Stimulated activated CD4-positive, alpha-beta T cell treated with anti-CD3 and anti-CD28 coated beads, TNF-alpha, amount 100 ng/mL, for 24 hours (primary cell): ENCODE results near the gene FOXO3B.
"Not testable (repeated sequence)": the region's sequence is repeated elsewhere in the genome, so short reads cannot be mapped to it uniquely, and the experiment has no call there.

Experiments used
- DNase-seq, 3 experiments: peaks; one replicate each; pipeline ENCODE4 v3.0.0-alpha.2; 2020; ENCODE audit warnings: low read depth in 3 of 3

The FOXO3B gene

DNA sequence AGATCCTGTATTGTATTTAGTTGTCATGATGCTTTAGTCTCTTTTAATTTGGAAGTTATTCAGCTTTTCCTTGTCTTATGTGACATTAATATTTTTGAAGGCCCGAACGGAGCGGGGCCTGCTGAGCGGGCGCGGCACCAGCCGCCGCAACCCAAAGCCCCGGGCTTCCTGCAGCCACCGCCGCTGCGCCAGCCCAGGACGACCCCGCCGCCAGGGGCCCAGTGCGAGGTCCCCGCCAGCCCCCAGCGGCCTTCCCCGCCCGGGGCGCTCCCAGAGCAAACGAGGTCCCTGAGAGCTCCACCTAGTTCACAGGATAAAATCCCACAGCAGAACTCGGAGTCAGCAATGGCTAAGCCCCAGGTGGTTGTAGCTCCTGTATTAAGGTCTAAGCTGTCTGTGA is 32.0 kb downstream of the FOXO3B start:
- DNase-seq: not testable (repeated sequence)

DNA sequence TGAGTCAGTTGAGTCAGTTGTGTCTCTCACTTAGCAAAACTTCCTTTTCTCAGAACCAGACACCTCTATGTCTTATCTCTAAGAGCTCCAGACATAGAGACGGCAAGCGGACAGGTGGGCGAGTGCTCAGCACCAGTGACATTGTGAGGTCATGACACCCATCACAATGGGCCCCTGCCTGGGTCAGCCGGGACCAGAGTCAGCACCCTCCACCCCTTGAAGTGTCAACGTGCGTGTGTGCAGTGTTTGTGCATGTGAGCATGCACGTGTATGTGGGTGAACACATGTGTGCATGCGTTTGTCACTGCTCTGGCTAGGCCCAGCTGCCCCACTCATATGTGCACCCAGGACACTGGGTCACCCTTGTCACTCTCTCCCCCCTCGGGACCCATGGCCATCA is 37.8 kb downstream of the FOXO3B start, which contains the start of gene TBC1D28:
Gene TBC1D28 (minus strand): TSS at position 101 of the 400 bp plus-strand sequence. CDS start 3,039 bp downstream, outside the sequence.
- not testable (repeated sequence) for DNase-seq

DNA sequence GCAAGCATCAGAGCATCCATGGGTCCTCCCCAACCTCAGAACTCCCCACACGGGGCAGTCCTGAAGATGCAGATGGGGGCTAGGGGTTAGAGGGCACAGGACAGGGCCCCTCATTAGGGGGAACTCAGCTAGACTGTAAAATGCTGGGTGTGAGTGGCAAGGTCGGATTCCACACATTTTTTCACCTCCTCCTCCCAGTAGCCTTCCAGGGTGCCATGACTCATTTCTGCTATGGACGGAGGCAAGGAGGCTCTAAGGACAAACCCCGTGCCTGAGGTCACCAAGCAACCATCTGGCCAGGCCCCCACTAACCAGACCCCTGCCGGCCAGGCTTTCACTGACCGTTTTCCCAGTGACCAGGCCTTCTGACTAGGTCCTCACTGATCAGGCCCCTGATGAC is 39.0 kb downstream of the FOXO3B start:
- not testable (repeated sequence) for DNase-seq

DNA sequence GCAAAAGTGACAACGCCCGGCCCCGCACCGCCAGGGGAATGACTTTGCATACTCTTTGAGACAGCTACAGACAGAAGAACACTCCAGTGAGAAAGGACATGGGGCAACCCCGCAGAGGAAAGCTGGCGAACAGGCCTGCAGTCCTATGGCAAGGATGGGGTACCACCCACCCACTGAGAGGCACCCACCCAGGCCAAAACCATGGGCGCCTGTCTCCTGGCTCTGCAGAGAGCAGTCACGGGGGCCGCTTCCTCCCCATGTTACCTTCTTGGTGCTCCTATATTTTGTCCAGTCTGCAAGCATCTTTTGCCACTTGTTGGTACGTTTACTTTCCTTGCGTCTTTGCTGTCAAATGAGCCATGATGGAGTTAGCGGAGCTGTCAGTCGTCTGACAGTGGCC is 43.8 kb downstream of the FOXO3B start:
- DNase-seq: not testable (repeated sequence)

DNA sequence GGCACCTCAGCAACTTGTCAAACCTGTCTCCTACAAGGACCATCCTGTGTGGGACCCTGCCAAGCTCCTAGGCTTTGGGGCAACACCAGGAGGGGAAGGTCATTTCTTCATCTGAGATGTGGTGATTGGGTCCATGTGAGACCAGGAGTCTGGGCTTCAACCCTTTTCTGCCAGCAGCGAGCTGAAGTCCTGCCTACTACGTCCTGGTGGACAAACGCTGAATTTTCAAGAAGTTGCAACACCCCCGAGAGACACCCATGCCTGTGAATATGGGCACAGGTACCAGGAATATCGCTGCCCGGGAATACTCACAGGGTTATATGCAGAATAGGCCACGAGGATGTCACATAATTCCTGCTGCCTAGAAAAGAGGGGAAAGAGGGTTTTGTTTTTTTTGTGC is 45.9 kb downstream of the FOXO3B start:
- DNase-seq: not testable (repeated sequence)

DNA sequence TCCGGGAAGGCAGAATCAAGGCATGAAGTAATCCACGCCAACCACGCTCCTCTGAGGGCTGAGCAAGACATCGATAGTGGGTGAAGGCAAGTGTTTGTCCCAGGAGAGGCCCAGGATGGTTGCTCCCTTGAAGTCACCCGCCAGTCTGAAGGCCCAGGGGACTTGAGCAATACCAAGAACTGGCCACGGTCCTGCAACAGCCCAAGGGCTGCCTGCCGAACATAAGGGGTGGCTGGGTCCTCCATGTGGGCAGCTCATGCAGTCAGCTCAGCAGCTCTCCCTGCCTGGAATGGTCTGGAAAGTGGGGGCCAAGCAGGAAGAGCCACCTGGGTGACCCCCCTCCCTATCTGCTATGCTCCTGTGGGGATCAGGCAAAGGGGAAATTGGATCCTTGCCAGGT is 46.3 kb downstream of the FOXO3B start:
- DNase-seq: not testable (repeated sequence)

DNA sequence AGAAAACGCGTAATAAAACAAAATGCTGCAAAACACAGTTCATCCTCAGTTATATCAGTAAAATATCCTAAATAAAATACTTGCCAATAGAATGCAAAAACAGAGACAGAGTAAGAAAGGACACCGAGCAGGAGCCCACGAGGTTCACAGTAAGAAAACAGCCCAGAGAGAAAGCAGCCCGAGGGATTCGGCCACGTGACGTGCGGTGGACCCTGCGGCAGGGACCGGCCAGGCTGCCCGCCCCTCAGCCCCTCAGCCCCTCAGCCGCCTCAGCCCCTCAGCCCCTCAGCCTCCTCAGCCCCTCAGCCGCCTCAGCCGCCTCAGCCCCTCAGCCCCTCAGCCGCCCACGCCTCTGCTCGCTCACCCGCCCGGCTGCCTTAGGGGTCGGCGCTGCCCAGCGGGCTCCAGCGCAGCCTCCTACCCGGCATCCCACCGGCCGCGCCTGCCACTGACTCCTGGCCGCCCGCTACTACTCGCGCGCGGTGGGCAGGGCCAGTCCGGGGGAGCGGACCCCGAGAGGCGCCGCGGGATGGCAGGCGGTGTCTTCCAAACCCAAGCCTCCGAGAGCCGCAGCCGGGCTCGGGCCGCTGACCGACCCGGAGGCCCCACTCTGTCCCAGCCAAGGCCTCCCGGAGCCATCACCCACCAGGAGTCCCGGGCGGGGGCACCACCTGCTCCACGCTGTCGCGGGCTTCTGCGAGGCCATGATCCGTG is 47.4 kb downstream of the FOXO3B start:
- DNase-seq: not testable (repeated sequence)
